NCI-H2107 treated with DMSO at 0.1 percent for 48 hours (cell line): ENCODE data around the gene CHST12.

Experiments
- DNase-seq: peaks from one replicate; lab custom pipeline; 2025; ENCODE audit not compliant: unreplicated experiment; lab: John Stamatoyannopoulos, UW

Gene CHST12

DNA sequence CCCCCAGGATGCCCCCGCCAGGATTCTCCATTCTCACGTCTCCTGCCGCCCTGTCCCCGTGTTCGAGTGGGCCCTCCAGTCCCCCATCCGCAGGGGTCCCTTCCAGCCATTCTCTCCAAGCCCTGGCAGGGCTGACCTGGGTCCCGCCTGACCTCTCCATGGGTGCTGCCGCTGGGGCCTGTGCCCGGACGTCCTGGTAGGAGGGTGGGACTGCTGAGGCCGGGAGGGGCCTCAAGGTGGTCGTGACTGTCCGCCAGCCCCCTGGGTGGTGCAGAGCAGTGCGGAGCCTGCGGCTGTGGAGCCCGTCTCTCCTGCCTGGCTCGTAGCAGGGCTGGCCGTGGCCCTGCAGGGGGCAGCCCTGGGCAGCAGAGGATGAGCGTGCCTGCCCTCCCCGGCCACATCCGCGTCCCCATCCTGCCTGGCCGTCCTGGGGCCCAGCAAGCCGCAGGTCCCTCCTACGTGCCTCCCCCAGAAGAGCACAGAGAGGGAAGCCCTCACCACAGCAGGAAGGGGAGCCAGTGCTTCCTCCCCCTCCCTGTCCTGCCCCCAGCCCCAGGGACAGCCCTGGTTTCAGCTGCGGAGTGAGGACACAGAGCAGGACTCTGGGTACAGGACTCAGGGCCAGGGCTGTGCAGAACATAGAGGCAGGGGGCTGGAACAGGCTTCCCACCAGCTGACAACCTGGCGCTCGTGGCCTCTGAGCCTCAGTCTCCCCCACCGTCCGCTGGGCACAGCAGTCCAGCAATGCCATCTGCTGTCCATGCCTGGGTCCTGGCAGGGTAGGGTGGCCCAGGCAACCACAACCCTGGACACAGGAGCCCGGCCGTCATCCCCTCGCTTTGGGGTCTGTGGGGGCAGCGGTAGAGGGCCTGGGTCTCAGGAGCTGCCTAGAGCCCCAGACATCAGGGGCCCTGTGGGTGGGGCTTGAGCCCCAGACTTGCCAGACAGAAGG lies 74.3 kb downstream of the CHST12 start:
- DNase-seq, result no peak

DNA sequence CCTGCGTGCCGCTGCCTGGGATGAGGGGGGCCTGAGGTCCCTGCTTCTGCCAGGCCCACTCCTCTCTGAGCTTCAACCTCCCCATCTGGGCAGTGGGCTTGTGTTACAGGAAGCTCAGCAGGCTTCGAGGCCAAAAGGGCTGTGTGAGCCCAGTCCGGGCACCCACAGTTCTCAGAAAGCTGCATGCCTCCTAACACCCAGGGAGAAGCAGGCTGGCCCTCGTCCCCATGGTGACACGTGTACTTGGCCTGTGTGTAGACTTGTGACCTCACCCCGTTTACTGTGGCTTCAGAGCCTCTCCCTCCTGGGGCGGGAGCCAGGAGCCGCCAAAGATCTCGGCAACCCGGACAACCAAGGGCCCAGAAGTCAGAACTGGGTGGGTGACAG lies 75.0 kb downstream of the CHST12 start:
- DNase-seq, result peak; percentile 20

GRCh38 chr7:2478800-2479199 lies 75.4 kb downstream of the CHST12 start:
- no peak for DNase-seq

DNA sequence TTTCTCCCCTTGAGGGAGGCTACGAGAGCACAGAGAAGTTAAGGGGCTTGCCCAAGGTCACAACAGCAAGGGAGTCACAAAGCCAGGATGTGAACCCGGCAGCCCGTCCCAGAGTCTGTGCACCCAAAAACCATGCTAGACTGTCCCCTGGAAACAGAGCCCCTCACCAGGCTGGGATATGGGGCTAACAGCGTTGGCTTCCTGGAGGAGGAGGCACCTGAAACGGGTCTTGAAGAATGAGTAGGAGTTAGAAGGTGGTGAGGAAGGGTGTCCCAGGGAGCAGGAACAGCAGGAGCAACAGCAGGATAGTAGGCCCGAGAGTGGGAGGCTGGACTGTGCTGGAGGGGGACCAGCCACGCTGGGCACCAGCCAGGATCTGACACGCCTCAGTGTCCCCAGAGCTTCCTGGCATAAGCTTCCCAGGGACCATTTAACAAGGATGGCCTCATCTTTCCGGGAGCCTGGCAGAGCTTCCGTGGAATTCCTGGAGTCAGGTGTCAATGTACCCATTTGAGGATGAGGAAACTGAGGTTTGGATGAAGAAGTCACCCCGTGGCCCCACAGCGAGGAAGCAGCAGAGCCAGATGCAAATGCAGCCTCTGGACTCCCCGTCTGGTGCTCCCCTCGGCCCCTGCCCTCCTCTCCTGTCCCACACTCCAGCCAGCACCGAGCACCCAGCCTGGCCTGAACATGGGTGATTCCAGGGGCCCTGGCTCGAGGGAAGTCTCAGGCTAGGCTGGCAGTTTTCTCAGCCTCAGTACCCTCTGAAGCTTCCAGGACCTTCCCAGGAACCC lies 76.1 kb downstream of the CHST12 start:
- no peak for DNase-seq

GRCh38 chr7:2480070-2480408 lies 76.6 kb downstream of the CHST12 start:
- DNase-seq, result no peak

DNA sequence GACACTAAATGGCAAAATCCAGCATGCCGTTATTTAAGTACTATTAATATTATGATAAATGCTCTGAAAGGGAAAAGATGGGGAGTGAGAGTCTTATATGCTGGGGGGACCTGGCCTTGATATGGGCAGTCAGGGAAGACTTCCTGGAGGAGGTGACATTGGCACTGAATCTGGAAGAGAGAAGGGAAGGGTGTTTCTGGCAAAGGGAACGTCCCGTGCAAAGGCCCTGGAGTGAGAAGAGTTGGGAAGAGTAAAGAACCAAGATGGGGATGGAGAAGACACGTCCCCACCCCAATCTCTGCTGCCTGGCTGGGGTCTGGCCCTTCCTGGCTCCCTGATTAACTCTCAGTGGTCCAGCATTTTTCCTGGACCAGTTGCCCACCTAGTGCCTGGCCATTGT lies 77.8 kb downstream of the CHST12 start:
- DNase-seq, result no peak

- no peak for DNase-seq
These were observed 79.5 kb downstream of the CHST12 start for GRCh38 chr7:2482725-2483451.

DNA sequence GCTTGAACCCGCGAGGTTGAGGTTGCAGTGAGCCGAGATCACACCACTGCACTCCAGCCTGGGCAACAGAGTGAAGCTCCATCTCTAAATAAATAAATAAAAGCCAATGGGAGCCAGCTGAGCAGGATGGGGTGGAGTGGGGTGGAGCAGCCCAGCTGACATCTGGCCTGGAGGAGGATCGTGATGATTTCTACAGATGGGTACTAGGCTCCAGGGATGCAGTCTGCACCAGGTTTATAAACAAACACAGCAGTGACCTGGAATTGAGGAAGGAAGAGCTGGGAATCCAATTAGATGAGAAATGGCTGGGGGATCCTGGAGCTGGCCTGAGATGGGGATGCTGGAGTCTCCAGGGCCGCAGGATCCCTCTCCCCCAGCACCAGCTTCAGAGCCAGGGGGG lies 80.1 kb downstream of the CHST12 start:
- DNase-seq, result no peak

DNA sequence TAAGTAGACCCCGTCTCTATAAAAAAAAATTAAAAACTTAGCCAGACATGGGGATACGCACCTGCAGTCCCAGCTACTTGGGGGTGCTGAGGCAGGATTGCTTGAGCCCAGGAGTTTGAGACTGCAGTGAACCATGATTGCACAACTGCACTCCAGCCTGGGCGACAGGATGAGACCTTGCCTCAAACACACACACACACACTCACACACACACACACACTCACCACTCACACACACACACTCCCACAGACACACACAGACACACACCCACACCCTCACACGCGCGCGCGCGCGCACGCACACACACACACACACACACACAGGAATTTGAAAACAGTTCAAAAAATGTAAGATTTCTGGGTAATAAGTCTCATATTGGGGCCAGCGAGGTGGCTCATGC lies 81.5 kb downstream of the CHST12 start:
- no peak for DNase-seq

GRCh38 chr7:2487586-2488271 lies 84.3 kb downstream of the CHST12 start:
- no peak for DNase-seq

DNA sequence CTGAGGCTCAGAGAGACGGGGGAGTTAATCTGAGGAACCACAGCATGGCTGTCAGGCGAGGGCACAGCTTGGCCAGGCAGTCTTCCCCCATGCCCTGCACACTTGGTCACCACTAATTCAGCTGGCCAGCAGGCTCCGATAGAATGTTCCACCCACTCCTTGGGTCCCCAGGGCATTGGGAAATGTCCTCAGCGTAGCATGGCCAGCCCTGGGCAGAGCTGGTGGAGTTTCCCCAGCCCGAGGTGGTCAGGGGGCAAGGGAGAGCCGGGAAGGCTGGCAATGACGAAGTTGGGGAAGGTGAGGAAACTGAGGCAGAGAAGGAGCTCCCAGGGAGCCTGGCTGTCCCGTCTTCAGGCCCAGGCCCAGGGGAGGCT lies 84.8 kb downstream of the CHST12 start:
- no peak for DNase-seq

DNA sequence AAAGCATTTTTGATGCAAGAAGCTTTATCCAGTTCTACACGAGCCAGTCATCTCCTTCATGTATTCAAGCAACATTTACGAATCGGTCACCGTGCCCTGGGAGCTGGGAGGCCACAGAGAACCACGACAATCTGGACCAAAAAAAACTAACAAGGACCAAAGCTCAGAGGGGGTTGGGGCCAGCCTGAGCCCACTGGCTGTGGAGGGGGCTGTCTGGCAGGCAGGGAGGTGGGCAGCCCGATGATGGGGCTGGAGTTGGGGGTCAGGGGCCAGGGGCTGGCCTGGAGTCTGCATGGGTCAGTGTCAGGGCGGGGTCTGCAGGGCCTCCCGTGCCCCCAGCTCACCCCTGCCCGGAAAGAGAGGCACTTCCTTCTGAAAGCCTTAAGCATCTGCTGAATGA lies 85.3 kb downstream of the CHST12 start:
- DNase-seq, result no peak

DNA sequence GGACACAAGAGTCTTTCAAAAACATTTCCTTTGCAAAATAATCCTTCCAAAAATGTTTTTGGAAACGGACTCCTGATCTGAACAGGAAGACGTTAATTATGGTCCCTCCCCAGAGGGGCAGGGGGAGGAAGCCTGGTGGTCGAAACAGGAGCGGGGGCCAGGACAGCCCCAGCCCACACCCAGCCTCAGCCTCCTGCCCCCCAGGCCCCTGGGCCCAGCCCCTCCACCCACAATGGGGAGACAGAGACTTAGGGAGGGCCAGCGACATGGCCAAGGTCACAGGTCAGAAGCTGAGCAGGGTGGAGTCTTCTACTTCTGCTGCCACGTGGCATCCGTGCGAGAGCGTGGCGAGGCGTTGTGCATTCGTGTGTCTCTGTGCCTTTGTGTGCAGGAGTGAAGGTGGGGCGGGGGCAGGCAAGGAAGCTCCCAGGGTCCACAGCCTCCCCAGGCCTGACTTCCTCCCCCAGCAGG lies 86.8 kb downstream of the CHST12 start:
- DNase-seq, result no peak

GRCh38 chr7:2492038-2492437 lies 88.6 kb downstream of the CHST12 start:
- DNase-seq, result no peak

- no peak for DNase-seq
These were observed 90.1 kb downstream of the CHST12 start for GRCh38 chr7:2493205-2494164.

DNA sequence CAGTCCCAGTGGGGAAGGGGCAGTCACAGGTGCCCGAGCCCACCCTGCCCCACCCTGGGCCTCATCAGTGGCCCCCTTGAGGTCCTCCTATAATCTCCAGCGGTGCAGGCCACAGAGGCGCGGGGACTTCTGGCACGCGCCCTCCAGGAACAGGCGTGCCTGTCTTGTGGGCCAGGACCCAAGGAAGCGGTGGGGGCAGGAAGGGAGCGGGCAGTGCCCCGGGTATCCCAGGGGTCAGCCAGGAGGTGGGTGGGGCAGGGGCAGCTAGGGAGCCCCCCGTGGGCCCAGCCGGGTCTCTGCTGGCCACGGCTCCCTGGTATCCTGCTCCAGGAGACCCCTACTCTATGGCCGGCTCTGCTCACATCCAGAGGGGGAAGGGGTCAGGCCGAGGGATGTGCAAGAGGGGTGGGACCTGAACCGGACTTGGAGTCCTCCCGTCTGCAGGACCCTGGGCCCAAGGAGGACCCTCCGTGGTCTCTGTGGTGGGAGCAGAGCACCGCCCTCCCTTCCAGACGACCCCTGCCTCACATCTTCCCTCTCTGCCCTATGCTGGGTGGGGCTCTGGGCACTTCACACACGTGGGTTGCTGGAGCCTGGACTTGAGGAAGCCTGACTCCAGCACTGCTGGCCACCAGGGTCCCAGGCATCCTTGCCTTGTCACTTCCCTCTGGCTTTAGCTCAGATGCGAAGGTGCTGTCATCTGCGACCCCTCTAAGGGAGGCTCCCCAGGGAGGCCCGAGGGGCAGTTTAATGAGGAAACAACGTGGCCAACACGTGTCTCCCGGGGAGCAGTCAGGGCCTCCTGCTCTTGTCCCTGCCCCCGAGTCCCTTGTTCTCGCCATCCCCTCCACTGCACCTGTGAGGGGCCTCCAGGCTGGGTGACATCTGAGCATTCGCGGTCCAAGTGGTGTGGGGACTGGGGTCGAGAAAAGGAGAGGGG lies 91.0 kb downstream of the CHST12 start:
- no peak for DNase-seq

DNA sequence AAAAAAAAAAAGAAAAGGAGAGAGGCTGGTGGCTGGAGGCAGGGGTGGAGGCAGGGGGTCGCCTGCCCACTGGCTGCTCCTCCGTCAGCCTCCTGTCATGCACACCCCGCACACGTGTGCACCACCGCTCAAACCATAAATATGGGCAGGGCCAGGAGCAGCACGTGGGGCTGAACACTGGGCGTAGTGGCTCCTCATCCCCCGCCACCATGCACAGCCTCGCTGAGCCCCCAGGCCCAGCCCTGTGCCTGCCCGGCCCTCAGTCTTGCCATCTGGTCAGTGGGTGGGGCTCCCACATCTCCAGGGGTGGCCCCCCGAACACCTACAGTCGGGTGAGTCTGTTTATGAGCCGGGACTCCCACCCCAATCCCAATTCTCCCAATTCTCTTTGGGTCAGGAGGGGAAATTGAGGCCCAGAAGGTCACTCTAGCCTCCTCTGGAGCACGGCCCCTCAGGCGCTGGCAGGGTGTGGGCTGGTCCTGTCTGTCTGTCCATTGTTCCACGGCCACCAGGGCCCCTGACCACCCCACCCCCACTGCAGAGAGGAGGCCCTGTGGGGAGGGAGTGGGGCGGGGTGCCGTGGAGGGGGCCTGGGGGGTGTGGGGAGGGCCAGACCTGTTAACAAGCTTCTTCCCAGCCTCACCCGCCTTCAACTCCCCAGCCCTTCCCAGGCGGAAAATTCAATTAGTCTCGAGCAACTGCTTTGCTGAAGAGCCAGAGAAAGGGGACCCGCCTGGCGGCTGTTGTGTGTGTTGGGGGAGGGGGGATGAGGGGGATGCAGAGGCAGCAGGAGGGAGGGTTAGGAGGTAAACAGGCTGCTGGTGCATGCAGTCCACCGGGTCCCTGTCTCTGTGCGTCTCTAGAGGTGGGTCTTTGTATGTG lies 92.2 kb downstream of the CHST12 start:
- peak; percentile 15 for DNase-seq

GRCh38 chr7:2496375-2496774 lies 93.0 kb downstream of the CHST12 start:
- DNase-seq, result no peak
